GM12864 (cell line): ENCODE results near the gene SNRNP25.

Experiments used
- DNase-seq: peaks from one replicate; pipeline ENCODE4 v3.0.0-alpha.2; 2011; ENCODE audit warnings: low read depth
- H3K4me3 ChIP-seq: 2 replicates; pipeline ENCODE4 v1.5.1; 2011; ENCODE audit warnings: mild to moderate bottlenecking, low read depth, low read length, control low read depth
- CTCF ChIP-seq: IDR thresholded peaks from 2 replicates; pipeline ENCODE4 v1.5.1; 2011; ENCODE audit warnings: low read depth, mild to moderate bottlenecking, moderate library complexity, low read length, control low read depth, inconsistent platforms; ENCODE audit errors: missing control alignments

The SNRNP25 gene

DNA sequence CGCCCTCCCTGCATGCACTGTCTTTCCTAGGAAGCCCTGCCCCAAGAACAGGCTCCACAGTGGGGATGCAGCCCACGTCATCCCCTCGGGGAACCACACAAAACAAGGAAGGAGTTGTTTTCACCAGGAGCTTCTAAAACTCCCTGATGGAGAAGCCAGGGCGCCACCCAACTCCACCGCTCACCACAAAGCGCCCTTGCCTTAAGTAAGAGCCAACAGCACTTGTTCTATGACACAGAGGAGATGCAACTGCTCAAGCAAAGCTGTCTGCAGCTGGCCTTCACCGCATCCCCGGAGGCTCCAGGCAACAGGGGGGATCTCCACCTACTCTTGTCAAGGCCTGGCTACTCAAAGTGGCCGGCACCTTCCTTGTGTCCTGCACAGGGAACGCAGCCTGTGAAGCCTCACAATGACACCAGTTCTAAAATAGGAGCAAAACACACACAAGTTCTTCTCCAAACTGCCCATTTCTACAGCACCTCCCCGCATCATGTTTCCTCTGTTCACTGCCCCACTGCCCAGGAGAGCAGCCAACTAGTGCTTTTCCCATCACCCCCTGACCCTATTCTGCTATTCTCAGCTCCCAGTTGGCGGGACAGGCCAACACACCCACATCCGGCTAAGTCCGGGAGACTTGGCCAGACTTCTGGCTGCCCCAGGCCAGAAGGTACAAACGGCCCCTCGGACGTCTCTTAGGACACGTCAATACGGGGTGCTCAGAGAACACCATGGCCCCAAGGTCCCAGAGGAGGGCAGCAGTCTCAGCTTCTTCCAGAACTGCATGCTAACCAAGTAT, 48.6 kb downstream of the SNRNP25 start:
- no peak overlapping the region for H3K4me3 ChIP-seq
- DNase-seq, result no peak
- no peak for TF ChIP-seq CTCF

- TF ChIP-seq CTCF, result no peak
- no peak for DNase-seq
- H3K4me3 ChIP-seq, result no peak overlapping the region
Observed at GRCh38 chr16:104355-104754, 50.7 kb downstream of the SNRNP25 start.

DNA sequence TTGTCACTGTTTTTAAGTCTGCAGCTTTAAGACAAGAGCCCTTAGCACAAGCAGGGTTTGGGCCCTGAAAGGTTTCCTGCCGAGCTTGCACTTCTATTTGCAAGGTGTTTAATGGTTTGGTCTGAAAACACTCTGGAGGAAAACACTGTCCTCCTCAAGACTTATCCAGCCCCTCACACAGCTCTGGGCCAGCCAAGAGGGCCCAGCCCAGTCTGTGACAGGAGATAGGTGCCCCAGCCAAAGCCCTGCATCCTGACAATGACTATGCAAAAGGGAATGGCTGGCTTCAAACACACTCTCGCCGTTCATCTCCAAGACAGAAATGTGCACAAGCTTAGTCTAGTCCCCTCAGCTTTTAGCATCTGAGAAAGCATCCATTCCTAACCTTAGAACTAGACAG, 51.3 kb downstream of the SNRNP25 start:
- TF ChIP-seq CTCF, result no peak
- DNase-seq, result no peak
- no peak overlapping the region for H3K4me3 ChIP-seq

DNA sequence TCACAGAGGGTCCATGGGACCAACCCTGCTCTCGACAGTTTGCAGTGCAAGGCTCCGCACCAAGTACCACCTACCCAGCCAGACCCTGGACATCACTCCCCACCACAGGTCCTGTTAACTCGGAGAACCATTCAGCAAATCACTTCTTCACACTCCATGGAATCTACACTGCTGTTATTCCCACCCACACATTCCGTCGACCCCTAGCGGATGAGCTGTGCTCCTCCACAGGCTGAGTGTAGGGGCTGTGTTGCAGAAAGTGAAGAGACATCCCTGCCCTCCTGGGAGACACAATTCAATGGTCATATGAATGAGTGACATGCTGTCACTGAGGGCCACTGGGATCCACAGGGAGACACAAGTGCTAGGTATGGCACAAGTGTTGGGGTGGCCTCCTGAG, 51.9 kb downstream of the SNRNP25 start:
- TF ChIP-seq CTCF, result no peak
- DNase-seq, result no peak
- H3K4me3 ChIP-seq, result no peak overlapping the region

DNA sequence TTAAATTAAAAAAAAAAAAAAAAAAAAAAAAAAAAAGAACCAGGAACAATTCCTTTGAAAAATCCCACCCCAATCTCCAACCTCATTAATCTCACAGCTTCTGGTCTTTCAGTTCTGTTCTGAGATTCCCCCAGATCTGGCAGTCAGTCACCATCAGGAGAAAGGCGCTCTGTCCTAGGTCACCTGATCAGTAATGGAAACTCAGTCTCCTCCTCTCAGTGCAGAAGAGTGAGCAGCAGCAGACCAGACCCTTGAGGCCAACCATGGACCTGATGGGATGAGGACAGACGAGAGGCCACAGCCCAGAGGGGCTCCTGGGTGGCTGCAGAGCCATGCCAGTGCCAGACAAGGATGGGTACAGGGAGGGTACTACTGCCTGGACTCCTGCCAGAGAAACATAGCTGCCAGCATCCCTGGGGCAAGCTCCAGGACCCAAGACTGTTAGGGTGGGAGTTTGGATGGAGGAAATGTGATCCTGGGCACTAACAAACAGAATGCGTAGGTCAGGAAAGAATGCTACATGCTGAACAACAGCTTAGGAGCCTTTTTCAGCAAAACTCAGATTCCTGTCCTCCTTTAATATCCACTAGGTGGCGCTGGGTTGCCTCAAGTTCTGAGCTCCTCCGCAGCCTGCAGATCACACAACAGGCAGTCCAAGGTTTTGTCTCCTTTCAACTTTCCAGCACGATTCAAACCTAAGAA, 53.1 kb downstream of the SNRNP25 start:
- H3K4me3 ChIP-seq, result no peak overlapping the region
- peak; percentile 88 for TF ChIP-seq CTCF
- peak; percentile 51 for DNase-seq
